CD4-positive, alpha-beta T cell treated with Interleukin-21 for 1 hour (primary cell): ENCODE results near the gene FGR.
"Not testable (repeated sequence)": the region's sequence is repeated elsewhere in the genome, so short reads cannot be mapped to it uniquely, and the experiment has no call there.

Experiments used
- DNase-seq: peaks from one replicate; pipeline ENCODE4 v3.0.0-alpha.2; 2020

FGR gene

DNA sequence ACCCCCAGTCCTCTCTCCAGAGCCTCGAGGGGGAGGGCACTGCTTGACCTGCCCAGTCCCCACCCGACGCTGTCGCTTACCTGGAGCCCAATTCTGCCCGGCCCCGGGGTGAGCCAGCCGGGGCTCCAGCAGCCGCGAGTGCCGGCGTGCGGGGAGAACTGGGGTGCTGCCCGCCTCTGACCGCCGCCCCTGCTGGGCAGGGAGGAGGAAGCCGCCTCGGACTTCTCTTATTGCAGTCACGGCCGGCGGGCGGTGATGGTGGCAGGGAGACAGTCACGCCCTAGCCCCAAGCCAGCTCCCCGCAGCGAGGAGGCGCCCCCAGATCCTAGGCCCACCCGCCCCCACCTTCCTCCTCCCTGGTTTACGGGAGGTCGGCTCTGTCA is at the start of gene FGR:
Gene FGR (minus strand): TSS at position 201 of the 383 bp plus-strand sequence. CDS start 11,269 bp downstream, outside the sequence.
- no peak for DNase-seq

DNA sequence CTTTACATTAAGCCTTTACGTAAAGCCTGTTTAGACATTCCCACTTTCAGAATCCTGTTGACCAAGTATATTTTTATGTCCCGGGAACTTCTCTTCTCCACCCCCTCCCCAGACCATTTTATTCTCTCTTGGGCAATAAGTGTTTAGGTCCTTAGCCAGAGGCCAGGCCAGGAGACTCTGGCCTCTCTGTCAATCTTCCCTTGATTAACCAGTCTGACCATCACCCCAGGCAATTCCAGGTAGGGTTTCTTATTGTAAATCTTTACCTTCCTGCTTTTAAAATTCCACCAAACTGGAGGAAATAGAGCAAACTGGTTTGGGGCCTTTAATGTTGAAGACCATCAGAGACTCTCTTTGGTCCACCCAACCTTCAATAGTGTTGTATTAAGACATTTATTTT is 49.2 kb upstream of the FGR start:
- no peak for DNase-seq

DNA sequence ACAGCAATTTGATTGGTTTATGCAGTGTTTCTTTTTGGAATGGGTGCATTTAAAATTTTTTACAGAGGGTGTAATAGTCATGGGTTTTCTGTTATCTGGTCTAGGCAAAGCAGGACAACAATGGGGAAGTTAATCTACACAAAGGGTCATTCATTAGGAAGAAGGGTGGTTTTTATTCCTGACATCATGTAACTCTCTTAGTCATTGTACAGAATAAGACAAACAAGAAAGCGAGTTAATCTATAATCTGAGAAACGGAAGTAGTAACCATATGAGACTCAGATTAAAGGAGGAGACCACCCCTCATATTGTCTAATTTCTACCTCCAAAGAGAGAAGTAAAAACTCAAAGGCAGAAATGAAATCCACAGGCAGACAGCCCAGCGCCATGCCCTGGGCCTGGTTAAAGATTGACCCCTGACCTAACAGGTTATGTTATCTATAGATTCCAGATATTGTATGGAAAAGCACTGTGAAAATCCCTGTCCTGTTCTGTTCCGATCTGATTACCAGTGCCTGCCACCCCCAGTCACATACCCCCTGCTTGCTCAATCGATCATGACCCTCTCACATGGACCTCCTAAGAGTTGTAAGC is 47.5 kb upstream of the FGR start:
- no peak for DNase-seq

DNA sequence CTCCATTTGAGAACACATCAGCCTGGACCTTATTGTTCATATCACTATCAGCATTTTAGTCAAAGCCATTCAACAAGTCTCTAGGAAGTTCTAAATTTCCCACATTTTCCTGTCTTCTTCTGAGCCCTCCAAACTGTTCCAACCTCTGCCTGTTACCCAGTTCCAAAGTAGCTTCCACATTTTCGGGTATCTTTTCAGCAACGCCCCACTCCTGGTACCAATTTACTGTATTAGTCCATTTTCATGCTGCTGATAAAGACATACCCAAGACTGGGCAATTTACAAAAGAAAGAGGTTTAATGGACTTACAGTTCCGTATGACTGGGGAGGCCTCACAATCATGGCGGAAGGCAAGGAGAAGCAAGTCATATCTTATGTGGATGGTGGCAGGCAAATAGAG is 46.6 kb upstream of the FGR start:
- not testable (repeated sequence) for DNase-seq

DNA sequence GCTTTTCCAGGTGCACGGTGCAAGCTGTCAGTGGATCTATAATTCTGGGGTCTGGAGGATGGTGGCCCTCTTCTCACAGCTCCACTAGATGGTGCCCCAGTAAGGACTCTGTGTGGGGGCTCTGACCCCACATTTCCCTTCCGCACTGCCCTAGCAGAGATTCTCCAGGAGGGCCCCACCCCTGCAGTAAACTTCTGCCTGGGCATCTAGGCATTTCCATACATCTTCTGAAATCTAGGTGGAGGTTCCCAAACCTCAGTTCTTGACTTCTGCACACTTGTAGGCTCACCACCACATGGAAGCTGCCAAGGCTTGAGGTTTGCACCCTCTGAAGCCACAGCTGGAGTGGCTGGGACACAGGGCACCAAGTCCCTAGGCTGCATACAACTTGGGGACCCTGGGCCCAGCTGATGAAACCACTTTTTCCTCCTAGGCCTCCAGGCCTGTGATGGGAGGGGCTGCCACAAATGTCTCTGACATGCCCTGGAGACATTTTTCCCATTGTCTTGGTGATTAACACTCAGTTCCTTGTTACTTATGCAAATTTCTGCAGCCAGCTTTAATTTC is 45.3 kb upstream of the FGR start:
- DNase-seq: not testable (repeated sequence)

DNA sequence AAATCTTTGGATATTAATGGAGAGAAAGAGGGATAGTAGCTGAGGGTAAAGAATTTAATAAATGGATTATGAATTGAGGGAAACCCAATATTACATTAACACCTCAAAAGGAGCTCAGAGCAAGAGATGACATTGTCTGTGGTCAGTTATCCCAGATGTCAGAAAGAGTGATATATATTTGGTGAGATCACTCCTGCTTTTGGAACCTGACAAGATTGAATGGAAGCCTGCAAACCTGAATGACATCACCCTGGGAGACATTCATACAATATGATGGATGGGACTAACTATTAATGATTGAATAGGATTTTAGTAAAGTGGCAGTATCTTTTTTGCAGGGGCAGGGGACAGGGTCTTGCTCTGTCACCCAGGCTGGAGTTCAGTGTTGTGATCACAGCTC is 43.8 kb upstream of the FGR start:
- DNase-seq: no peak

DNA sequence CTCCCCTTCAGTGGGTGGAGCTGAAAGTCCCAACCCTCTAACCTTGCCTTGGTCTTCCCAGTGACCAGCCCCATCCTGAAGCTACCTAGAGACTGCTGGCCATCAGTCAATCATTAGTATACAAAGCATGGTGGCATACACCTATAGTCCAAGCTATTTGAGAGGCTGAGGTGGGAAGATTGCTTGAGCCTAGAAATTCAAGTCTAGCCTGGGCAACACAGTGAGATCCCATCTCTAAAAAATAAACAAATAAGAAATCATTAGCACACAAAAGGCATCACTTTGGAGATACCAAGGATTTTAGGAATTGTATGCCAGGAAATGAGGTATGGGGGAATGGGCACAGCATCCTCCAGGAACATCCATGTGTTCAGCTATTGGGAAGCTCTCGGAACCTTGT is 41.4 kb upstream of the FGR start:
- no peak for DNase-seq

DNA sequence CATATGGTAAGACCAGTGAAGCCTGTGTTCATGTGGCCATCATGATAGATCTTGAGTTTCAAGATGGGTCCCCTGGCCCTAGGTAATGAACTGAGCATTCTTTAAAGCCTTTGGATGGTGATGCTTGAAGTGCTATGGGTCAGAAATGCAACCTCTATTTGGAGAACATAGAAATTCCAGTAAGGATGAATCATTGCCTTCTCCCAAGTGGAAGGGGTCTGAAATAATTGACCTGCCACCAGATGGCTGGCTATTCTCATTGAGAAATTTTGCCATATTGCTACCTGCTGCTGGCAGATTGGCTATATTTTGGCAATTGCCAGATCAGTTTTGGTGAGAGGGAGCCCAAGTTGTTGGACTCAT is 37.7 kb upstream of the FGR start:
- DNase-seq: no peak

DNA sequence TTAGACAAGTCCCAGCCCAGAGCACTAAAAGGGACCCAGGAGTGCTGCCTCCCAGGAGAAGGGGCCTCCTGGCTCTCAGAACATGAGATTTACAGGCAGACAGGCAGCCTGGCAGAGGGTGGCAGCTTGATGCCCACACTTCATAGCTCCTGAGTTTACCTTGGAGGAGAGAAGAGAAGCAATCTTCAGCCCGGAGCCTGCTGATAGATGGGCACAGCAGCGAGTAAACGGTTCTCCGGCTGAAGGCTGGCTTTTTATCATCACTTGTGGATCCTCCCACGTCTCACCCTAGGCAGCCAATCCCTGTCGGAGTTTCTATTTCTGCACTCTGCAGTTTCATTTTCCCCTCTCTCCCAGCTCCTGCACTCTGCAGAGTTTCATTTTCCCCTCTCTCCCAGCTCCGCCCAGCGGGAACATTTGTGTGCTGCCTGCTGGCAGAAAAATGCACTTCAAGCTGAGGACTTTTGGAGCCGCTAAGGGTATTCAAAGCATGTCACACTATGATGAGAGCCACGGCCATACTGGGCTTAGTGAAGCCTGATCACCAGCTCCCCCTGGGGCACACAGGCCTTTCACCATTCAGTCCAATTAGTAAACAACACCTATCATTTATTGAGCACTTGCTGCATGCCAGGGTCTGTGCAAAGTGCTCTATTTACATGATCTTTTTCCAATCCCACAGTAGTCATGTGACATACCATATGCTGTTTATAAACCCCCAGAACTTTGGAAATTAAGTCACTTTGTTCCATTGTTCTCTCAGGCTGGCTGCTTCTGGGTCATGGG is 37.2 kb upstream of the FGR start, which contains the start of gene IFI6:
Gene IFI6 (minus strand): TSS at position 229 of the 786 bp plus-strand sequence. CDS start 2,878 bp downstream, outside the sequence.
- peak; percentile 89 for DNase-seq

DNA sequence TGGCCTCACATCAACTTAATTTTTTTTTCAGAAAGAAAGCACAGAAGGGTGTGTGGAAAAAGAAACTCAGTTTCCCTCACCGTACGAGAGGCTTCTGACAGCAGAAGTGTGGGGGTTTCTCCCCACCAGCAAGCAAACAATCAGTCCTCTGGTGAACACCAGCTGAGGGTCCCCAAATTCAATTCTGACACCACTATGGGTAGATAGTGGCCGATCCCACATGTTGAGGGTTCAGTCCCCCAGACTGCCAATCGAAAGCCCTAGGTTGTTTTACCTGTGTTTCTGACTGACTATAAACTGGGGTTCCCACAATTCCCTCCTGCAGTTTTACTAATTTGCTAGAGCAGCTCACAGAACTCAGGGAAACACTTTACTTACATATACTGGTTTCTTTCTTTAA is 34.9 kb upstream of the FGR start:
- DNase-seq: no peak

DNA sequence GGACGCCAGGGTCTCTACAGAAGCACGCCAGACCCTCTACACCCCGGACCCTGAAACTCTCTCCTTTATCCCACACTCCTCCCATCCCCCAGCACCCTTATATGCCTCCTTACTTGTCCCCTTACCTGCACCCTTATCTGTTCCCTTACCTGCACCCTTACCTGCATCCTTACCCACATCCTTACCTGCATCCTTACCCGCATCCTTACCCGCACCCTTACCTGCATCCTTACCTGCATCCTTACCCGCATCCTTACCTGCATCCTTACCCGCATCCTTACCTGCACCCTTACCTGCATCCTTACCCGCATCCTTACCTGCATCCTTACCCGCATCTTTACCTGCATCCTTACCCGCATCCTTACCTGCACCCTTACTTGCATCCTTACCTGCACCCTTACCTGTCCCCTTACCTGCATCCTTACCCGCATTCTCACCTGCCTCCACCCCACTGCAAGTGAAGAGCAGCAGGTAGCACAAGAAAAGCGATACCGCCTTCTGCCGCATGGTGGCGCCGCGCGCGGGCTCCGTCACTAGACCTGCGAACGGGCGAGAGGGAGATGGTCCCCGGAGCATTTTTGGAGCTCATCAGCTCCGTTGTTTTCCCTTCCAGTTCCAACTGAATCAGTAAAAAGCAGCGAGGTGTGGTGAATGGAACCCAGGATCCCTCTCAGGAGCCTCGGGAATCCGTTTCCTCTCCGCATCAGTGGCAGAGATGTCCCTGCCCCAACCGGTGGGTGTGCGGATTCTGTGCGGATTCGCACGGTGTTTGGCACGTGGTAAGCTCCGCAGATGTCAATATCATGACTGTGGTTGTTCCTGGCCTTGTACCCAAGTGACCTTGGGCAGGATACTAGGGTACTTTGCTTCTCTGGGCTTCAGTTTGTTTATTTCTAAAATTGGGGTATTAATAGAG is 34.1 kb upstream of the FGR start:
- DNase-seq: peak; percentile 86

DNA sequence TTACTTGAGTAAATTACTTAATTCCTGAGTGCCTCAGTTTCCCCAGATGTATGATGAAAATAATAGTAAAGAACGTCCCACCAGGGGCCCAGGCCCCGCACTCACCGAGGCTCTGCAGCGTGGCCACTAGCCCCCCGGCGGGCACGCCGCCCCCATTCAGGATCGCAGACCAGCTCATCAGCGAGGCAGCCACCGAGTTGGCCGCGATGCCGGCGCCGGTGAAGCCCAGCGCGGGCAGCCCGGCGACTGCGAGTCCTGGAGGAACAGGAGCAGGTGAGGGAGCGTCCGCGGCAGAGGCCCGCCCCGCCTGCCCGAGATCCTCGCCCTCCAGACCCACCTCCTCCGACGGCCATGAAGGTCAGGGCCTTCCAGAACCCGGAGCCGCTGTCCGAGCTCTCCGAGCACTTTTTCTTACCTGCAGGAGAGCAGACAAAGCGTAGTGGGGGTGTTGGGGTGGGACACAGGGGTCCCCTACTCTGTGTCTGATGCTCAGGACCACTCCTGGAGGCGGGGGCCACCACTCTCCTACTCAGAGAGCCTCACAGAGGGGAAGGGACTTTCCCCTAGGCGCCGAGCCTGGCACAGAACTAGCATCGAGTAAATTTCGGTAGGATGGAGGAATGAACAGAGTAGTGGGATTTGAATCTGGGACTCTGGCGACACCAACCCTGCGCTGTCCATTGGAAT is 33.3 kb upstream of the FGR start:
- DNase-seq: no peak

DNA sequence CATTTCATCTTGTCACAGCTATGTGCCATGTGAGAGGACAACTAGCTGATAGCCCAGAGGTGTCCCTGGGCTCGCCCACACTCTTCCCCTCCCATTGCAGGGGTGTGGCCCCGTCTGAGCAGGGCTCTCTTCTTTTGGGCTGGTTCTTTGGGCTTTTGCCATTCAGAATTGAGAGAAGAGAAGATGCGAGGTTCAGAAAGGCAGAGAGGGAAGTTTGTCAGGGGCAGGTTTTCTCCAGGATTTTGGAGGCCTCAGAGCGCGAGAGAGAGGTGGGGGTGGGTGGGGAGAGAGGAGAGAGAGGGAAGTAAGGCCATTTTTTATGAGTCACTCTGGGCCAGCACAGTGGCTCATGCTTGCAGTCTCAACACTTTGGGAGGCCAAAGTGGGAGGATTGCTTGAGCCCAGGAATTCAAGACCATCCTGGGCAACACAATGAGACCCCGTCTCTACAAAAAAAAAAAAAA is 31.8 kb upstream of the FGR start:
- no peak for DNase-seq

DNA sequence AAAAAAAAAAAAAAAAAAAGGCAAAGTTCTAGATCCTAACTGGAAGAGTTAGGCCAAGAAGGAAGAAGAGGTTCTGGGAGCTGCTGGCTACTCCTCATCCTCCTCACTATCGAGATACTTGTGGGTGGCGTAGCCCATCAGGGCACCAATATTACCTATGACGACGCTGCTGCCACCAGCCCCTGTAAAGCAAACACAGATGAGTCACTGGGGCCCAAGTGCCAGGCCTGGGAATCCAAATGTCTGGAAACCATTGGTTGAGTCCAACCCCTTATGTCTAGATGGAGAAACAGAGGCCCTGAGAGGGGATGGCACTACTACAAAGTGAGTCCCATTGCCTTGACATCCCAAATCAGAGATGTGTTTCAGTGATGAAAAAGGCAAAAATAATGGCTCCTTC is 31.3 kb upstream of the FGR start:
- DNase-seq: no peak

DNA sequence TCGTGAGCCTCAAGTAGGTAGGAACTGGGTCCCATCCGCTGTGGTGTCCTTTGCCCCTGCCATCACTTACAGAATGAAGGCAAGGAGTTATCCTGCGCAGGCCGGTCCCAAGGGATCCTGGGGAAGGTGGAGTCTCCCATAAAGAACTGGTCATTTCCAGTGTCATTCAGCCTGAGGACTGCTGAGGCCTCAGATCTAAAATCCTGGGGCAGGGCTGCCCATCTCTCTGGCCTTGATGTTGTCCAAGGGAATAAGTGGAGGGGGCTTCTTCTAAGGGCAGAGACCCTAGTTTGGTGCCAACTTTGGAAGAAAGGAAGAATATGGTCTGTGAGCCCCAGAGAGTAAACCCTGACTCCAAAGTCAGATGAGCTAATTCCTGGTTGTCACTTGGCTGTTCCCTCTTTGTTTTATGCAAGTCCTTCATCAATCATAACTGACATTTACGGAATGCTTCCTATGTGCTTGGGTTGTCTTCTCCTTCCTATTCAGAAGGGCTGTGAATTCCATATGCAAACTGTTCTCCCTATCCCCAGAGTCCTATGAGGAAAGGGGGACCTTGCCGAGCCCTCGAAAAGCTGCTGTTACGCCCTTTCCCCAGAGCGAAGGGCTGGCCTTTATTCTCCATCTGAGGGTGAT is 30.1 kb upstream of the FGR start:
- DNase-seq: no peak

DNA sequence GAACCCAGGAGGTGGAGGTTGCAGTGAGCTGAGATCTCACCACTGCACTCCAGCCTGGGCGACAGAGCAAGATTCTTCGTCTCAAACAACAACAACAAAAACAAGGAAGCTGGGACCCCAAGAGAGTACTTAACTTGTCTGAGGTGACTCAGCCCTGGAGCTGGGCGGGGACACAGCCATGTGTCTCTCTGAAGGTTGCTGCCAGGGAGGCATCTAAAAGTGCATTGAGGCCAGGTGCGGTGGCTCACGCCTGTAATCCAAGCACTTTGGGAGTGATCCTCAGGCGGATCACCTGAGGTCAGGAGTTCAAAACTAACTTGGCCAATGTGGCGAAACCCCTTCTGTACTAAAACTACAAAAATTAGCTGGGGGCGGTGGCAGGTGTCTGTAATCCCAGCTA is 29.3 kb upstream of the FGR start:
- DNase-seq: no peak

DNA sequence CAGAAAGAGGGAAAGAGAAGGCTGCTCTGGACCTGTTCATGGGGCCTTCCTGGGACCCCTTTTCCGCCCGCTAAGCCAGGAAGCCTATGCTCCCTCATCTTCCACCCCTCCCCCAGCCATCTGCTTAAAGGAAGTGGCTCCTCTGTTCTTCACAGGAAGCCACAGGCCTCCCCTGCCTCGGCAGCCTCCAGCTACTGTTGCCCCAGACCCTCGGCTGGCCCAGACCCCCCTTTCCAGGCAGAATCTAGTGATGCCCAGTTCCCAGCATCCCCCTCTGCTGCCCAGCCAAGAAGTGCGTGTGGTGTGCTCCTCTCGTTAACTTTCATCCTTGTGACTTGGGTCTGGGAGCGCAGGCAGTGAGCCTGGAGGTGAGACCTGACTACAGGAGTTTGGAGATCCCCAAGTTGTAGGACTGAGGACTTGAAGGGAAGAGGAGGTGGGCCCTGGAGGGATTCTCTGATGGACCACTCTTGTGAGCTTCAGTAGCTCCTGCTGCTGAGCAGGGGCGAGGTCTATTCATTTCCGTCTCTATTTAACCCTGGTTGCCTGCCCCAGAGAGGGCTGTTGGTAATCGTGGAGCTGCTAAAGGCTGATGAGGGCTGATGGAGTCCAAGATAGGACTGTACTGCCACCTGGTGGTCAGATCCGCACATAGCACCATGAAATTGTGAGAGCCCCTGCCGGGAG is 27.9 kb upstream of the FGR start:
- peak; percentile 92 for DNase-seq

DNA sequence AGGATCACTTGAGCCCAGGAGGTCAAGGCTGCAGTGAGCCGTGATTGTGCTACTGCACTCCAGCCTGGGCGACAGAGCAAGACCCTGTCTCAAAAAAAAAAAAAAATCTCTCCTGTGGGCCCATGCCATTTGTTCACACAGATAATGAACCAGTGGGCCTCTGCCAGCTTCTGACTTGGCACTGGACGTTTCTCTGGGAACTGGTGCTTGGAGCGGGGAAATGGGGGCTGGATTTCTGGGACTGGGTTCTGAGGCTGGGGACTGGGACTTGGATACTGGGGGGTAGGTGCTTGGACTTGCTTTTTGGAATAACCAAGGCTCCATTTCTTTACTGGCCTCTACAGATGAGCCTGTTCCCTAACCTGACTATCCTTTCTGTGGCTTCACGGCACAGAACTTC is 27.3 kb upstream of the FGR start:
- DNase-seq: no peak

DNA sequence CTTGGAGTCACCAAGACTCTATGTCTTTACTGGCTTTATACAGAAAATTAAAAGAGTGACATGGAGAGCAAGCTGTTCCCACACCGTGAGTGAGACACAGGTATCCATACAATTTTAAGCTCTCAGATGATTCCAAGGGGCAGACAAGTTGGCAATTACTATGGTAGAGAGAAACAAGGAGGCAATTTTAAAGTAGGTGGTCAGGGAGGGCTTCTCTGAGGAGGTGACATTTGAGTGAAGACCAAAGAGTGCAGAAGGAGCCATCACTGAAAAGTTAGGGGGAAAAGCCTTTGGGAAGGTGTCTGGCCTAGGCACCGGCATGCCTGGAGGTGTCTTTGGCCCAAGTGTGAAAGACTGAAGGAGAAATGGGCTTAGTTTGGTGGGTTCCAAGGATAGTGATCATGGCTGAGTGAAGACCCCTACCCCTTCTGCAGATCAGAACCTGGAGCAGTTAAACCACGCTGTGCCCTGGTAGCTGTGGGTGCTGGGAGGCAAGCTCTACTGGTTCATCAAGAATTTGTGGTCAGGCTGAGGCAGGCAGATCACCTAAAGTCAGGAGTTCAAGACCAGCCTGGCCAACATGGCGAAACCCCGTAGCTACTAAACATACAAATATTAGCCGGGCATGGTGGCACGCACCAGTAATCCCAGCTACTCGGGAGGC is 26.6 kb upstream of the FGR start:
- no peak for DNase-seq

DNA sequence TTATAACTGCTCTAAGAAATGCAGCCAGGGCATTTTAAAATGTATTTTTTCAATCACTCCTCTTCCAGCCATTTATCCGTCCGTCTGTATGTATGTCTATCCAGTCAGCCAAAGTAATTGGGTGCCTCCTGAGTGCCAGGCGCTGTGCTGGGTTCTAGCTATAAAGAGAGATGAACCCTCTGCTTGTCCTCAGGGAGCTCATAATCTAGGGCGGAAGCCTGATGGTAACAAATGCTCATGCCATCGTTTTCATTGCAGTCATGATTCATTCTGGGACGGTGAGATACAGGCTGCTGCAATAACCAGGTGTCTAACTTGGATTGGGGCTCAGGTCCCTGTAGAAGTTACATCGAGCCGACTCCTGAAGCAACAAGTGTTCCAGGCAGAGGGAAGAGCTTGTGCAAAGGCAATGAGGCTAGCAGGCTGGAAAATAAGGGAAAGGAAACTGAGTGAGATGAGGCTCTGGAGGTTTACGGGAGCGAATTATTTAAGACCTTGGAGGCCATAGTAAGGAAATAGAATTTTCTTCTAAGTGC is 25.4 kb upstream of the FGR start:
- no peak for DNase-seq
